NCI-H187 treated with DMSO at 0.1 percent for 48 hours (cell line): ENCODE results near the gene PCGF3.
"Not testable (repeated sequence)": the region's sequence is repeated elsewhere in the genome, so short reads cannot be mapped to it uniquely, and the experiment has no call there.

Experiments used
- DNase-seq: peaks from one replicate; lab custom pipeline; 2025; lab: John Stamatoyannopoulos, UW

The PCGF3 gene

DNA sequence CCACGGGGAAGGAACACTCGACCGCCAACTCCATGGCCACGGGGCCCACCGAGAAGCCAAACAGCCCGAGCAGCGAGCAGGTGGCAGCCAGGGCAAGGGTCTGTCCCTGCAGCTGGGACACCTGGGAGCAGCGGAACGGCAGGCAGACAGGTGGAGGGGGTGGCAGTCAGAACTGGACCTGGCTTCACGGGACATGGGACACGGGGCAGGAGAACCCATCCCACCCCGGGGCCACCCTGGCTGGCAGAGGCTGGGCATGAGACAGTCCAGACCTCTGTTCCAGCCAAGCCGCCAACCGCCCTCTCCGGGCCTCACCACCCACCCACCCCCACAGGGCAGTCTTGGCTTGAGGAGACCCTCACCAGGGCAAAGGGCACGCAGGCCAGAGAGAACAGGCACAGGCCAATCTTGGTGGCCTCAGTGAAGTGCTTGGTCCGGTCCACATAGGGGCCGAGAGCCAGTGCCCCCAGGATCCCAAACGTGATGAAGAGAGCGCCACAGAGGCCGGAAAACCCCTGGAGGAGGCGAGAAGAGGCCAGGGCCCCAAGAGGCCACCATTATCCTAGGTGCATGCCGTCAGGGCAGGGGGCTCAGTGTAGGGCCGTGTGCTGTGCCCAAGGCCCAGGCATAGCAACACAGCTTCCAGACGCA, 22.3 kb upstream of the PCGF3 start:
- no peak for DNase-seq

DNA sequence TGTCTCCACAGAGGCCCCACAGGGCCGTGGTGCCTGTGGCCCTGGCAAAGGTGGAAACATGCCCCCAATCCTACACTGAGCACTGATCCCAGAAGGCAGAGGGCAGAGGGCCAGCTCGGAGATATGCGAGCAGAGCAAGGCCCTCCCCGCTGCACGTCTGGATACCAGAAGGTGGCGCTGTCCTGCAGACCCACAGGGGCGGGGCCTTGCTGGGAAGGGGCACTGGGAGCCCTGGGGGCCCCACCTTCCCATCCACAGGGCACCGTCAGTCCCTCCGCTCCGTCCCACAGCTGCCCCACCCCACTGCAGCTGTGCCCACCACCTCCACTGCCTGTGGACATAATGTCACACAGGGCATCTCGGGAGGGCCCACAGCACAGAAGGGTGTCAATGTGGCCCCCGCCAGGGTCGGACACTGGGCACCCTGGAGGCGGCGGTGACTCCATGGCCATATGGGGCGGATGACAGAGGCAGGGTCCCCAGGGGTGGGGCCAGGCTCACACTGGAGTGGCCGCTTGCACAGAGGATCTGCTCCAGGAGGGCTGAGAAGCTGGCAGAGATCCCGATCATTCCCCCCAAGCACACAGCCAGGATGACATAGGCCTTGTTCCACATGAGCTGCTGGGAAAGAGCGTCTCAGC, 21.5 kb upstream of the PCGF3 start:
- no peak for DNase-seq

DNA sequence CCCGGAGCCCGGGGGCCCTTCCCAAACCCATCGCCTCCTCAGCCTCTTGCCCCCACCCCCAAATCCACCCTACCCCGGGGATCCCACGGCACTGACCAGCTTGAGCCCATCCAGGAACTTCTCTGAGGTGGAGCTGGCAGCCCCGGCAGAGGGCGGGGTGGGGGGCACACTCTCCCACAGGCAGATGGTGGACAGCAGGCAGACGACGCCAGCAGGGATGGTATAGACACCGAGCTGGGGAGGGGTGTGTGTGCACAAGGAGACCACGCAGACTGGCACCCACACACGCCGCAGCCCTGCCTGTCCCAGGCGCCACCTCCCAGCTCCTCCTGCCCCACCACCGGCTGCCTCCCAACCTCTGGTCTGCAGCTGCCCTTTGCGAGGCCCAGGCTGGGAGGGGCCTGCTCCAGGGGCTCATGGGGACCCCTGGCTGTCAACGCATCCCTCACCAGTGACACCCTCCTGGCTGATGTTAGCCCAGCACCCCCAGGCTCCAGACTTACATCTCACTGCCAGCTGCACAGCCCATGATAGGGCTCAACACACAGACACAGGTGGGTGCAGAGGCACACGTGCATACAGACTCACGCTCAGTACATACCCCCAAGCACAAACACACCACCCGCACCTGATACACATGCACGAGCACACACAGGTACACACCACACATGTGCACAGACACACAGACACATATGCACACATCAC, 20.9 kb upstream of the PCGF3 start:
- no peak for DNase-seq

DNA sequence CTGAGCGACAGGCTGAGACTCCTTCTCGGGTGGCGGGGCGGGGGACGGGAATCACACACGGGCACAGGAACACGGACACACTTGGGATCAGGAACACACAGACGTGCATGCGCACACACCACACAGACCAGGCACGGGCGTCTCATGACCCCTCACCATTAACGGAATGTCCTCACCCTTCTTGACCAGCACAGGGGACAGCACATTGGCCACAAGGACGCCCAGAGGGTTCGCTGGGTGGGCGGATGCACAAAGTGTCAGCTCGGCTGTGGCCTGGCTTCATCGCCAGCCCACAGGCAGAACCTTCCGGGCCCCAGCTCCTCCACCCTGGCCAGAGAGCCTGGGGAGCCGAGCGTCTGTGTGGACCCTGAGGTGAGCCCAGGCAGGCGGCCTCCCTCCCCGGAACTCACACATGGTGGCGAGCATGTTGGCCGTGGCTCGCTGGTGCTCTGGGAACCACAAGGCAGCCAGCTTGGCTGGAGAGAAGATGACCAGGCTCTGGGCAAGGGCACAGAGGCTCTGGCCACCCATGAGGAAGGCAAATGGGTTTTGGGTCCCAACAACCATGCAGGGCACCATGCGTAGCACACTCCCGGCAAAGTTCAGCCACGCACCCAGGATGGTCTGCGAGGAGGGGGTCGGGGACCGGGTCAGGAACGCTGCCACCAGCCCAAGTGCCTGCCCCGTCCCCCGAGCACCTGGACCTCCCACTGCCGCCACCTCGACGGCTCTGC, 19.8 kb upstream of the PCGF3 start:
- DNase-seq, result no peak

DNA sequence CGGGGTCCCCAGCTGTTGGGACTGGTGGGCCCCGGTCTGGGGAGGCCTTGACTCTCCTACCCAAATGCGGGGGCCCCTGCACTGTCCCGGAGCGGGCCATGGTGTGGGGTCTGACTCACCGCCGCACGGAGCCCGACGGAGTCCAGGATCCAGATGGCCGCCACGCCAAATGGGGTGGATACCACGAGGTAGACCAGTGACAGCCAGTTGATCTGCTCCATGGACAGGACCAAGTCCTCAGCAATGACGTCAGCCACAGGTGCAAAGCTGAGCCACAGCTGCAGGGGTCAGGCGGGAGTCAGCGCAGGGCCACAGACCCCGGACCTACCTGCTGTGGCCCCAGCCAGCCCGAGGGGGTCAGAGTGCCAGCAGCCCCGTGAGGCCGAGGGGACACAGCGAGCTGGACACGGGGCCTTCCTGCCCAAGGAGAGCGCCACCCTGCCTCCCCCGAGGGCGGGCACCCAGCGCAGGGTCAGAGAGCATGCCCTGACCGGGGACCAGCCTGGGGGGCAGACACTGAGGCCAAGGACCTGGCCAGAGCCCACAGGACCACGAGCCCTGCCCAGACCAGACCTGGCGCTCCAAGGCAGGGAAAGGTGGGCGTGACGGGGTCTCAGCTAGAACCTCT, 19.1 kb upstream of the PCGF3 start:
- no peak for DNase-seq

DNA sequence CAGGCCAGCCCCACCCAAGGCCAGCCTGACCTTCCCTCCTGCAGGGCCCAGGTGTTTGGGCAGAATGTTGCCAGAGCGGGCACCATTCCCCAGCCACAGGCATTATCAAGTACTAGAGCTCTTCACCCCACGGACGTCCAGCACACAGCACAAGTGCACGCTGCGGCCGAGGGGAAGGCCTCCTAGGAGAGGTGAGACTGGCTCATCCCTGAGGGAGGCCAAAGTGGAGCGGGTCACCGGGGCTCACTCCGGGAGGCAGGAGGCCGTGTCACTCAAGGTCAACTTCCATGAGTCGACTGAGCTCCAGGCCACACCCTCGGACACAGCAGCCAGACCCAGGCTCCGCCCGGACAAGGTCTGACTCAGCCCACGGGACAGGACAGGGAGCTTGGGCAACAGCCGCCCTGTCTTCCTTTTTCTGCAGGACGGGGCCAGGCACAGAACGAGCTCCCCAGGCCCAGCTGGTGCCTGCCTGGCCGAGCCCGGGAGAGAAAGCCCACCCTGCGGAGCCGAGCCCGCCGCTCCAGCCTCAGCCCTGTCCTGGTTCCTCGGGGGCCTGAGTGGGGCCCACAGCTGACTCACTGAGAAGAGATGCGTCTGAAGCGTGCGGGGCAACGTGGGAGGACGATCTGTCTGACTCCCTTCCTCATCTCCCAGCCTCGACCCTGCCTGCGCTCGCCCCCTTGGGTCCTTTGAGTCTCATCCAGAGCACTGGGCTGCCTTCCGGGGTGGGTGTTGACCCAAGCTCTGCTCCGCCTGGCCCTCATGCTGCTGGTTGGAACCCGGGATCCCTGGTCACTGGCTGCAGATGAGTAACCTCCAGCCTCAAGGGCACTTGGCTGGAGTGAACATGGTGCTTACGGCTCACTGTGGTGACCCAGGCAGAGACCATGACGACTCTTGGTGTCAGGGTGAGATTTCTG, 18.3 kb upstream of the PCGF3 start:
- no peak for DNase-seq

DNA sequence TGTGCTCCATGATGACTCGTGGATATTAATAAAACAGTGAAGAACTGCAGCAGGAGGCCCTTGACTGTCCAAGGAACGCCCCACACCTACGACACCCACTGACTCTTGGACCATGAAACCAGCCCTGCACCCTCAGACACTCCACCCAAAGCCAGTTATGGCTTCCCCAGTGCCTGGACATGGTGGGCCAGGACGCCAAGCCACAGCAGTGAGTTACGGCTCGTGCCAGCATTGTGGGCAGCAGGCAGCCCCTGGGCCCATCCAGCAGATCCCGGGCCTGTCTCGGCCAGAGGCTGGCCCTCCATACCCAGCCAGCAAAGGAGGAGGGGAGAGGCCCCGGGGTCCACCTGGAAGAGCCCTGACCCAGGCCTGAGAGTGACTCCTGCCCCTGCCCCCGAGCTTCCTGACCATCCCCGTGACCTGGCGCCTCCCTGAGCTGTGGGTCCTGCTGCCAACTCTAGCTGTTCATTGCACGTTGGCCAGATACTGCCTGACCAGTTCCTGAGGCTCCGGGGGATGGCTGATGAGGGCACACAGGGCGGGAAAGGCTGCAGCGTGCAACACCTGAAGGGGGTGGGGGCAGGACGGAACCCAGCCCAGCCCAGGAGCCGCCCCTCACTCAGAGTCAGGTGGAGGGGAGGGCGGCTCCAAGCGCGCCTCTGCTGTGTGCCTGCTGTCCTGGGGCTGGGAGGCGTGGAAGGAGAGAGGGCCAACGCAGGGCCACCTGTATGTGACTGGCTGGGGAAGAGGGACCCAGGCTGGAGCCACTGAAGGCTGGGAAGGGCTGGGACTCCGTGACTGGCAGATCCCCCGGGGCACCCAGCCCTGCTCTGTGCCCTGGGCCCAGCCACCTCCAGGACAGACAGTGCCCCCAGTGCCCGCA, 17.4 kb upstream of the PCGF3 start:
- no peak for DNase-seq

DNA sequence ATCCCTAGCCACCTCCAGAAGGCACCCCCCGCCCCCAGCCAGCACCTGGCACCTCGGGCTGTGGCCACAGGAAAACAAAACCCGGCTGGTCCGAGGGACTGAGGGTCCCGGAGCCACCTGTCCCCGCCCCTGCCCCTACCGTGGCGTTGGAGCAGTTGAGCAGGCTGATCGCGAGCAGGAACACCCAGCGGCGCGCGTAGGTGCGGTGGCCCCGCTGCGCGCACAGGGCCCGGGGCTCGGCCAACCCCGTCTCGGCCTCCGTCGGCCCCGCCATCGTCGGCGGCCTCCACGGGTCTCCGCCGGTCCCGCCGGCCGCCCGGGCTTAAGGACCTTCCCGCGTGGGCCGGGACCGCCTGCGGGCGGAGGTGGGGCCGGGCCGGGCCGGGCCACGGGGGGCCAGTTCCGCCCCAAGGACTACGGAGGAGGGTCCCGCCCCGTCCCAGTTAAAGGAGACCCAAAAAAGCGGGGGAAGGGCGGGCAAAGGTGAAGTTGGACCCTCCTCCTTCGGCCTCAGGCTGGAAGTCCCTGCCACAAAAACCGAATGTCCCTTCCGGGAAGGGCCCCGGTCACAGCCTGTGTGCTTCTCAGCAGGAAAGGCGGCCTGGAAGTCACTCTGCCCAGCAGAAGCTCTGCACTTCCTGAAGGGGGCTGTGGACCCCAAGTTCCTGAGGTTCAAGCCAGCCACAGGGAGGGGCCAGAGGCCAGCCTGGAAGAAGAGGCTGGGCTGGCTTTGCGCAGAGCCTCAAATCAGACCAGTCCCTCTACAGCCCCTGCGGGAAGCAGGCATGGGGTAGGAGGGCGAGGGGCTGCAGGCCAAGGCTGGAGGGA, 16.6 kb upstream of the PCGF3 start, which contains the start of gene SLC49A3:
TSS of gene SLC49A3 (minus strand) at position 298 of the 828 bp plus-strand sequence. CDS start at position 274, 24 bp downstream.
- no peak for DNase-seq

DNA sequence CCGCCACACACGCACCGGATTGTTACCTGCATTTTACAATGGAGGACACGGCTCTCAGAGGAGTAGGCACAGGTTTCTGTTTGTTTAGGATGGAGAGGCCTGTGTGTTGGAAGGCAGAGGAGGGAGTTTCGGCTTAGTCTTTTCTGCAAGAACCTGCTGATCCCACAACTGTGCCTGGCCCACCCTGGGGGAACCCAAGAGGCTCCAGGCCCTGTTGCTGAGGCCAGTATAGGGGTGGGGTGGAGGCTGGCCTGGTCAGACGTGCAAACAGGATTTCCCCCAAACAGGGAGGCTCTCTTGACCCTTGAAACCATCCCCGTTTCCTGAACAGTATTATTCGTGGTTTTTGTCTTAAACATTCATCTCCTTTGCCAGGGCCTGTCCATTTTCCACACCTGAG, 15.9 kb upstream of the PCGF3 start:
- DNase-seq, result no peak

DNA sequence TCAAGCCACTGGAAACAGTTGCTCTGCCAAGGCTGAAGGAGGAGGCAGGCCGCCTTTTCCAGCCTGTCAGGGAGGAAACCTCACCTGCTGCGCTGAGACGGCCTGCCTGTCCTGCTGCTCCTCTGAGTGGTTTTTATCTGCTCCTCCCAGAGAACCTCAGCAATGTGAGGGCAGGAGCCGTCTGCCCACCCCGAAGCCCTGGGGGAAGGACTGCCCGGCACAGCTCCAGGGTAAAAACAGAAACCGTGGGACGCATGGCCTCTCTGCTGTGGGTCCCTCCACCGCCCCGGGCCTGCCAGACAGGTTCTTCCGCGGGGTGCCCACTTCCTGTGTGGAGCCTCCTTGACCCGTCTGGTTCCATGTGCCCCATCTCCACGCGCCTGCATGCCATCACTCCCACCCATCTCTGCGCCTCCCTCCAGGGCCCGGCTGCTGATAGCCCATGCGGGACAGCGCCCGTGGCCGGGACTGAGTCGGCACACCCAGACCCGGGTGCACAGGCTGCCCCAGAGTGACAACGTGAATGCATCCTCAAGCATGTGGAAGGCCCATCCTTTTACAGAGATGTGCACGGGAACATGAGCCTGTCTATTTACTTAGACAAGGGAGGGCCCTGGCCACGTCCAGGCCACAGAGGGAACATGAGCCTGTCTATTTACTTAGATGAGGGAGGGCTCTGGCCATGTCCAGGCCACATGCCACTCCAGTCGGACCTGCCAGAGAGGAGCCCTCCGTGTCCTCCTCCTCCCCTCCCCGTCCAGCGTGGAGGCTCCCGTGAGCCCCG, 12.7 kb upstream of the PCGF3 start:
- no peak for DNase-seq

DNA sequence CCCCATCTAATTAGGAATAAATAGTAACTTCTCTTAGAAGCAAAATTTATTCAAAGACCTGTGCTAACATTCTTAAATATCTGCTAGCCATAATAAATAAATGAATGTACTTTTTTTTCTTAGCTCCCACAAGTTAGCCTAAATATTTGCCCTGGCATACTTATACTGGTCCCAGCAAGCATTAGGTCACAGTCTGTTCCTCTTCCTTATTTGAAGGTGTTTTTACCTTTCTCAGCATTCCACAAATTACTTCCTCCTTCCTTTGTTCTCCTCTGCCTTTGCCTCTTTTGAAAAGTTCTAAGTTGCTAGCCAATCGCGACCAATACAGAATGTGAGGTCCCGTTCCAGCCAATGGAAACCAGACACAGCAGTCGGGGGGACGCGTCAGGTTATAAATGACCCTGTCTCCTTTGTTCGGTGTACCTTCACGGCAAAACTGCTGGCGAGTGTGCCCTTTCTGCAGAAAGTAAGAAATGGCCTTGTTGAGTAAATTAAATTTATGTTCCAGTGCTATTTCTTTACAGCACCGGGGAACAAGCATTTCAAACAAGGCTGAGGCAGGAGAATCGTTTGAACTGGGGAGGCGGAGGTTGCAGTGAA, 11.2 kb upstream of the PCGF3 start:
- DNase-seq, result not testable (repeated sequence)

DNA sequence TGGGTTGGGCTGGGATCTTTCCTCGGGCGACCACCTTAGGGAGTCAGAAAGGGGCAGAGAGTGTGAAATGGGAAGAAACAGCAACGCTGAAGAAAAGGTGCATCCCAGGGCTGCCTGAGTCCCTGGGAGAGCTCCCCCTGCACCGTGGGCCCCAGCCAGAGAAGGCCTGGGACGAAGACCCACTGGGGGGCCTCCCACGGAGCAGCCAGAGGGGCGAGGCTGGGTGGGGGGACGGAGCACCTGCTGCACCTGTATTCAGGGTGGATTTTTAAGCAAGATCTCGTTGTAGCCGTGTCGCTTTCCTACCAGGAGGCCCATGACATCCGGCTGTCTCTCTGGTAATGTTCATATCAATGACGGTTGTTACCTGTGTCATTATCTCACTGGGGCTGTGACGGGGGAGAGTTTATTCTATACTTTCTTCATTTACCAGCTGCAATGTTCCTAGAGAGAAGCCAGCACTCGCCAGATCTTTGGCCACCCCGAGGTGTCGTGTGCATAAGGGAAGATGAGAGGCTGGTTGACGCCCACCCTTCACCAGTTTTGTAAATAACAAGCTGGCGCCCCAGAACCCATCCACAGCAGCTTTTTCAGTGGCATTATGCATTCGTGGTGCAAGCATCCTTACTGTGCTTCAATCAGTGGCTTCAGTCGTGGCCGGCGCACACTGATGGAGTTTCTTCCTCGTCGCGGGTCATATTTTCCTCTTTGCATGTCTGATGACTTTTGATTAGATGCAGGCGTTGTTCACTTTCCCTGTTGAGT, 5.6 kb upstream of the PCGF3 start:
- DNase-seq, result no peak

DNA sequence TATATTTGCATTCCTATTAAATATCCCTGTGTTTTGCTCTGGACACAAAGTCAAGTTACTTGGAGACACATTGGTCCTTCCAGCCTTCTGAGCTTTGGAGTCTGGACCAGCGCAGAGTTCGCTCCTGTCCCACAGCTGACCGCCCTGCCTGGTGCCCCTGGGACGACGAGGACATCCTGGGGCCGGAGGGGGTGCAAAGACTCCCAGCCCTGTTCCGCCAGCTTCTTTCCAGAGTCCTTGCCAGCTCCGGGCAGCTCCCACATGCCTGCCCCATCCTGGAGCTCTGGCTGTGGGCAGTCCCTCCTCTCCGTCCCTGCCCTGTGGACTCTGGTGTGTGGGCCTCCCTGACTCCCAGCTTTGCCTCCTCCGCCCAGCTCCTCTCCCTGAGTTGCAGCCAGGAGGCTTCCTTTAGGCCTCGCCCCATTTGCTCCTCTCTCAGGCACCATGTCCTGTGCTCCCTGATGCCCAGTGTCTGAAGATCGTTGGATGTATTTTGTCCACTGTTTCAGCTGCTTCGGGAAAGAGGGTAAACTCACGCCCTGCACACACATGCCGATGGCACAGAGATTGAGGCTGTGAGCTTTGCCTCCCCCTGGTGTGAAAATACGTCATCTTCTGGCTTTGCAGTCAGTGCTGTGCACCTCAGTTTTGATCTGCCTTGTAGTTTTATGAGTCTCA, 4.9 kb upstream of the PCGF3 start:
- DNase-seq, result no peak

DNA sequence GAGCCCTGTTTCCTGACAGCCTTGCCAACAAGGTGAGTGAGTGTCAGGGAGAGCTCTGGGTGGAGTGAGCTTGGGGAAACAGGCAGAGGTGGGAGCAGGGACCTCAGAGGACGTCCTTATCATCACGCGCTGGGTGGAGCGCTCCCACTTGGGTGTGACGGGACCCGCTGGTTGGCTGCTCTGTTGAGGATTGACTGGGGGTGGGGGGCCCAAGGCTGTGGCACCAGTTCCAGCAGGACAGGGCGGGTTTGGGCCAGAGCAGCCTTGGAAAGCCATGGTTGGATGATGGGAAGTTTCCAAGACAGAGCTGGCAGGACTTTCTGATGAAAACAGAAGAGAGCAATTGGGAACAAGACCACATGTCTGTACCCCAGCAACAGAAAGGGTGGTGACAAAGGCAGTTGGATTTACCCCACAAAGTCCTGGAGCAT, 3.0 kb upstream of the PCGF3 start:
- DNase-seq, result no peak

DNA sequence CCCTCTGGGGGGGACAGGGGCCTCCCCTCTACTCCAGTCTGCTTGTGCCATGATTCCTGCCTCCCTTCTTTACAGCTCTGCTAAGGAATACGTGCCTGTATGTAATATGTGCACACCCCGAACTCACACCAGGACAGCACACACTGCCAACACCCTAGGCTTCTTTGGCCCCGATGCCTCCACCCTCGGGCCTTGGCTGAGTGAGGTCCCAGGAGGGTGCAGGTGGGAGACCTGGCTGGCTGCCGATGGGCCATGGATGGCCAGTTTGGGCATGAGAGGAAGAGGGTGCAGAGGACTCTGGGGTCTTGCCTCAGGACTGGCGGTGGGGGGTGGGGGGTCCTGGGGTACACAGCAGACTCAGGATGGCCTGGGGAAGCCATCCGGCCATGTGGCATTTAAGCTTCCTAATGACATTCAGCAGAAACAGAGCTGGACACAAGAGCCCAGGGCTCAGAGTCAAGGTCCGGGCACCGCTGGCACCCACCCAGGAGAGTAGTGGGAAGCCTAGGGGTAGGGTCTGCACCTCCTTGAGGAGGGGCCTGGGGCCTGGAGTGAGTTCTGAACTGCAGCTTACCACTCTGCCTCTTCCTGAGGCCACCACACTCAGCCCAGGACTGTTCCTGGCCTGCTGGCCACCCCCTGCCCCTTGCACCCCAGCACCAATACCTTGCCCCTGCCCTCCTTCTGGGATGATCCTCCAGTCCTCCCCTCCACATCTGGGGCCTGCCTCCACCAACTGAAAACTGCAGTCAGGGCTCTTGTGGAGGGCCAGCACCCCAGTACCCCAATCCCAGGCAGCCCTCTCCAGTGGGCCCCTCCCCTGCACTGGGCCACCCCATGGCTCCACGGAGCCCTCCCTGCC, 2.1 kb upstream of the PCGF3 start:
- no peak for DNase-seq
